B cell (primary cell): ENCODE results near the gene RAD50. TPM values are rescaled to one million over a fixed set of nuclear protein-coding genes. Genes with fewer than 3 reads are reported as not detected.

Source experiments
- ATAC-seq: fragments of 200-7000 bp; cut with Tn5 transposase; one replicate; pipeline ENCODE4 v1.10.0; 2021; ENCODE audit warnings: low read depth, mild to moderate bottlenecking, moderate number of reproducible peaks, moderate library complexity
- CTCF ChIA-PET: fragments of 350-600 bp; sonication (Branson Sonifier 250); formaldehyde crosslinking; loops from one replicate; lab custom pipeline; 2021; ENCODE audit warnings: antibody characterized with exemption, inconsistent platforms; lab: Charles Lee
- POLR2A ChIA-PET: fragments of 350-600 bp; sonication (Branson Sonifier 250); formaldehyde crosslinking; loops from one replicate; lab custom pipeline; 2021; ENCODE audit warnings: antibody characterized with exemption; lab: Charles Lee
- DNase-seq: peaks from one replicate; pipeline ENCODE4 v3.0.0; 2013
- H2AFZ ChIP-seq: 2 replicates; pipeline ENCODE4 v1.6.1; 2012; ENCODE audit warnings: mild to moderate bottlenecking, low read depth, low read length; ENCODE audit not compliant: insufficient read depth, poor library complexity, severe bottlenecking
- H3K27ac ChIP-seq, 2 donors: 1 replicate in 1 of 2; 2 replicates in 1 of 2; pipeline ENCODE4 v1.5.1; 2012 to 2013; ENCODE audit warnings: low read length in 2 of 2, mild to moderate bottlenecking in 2 of 2, moderate library complexity in 1 of 2
- H3K27me3 ChIP-seq, 4 experiments: fragments of 200-600 bp in 1 of 4; sonication (generic) in 1 of 4; replicated peaks in 1 of 4; 1 replicate in 2 of 4; 2 replicates in 2 of 4; pipeline versions ENCODE4 v1.6.1 to v1.7.0; 2013 to 2016; ENCODE audit warnings: low read length in 3 of 4, mild to moderate bottlenecking in 2 of 4, mixed read lengths in 1 of 4, moderate library complexity in 1 of 4; ENCODE audit not compliant: insufficient read depth in 4 of 4, control insufficient read depth in 3 of 4; ENCODE audit errors: control extremely low read depth in 1 of 4
- H3K36me3 ChIP-seq, 2 experiments: replicated peaks in 1 of 2; 1 replicate in 1 of 2; 2 replicates in 1 of 2; pipeline versions ENCODE4 v1.6.1 to v1.7.1; 2013; ENCODE audit warnings: low read length in 1 of 2; ENCODE audit not compliant: insufficient read depth in 2 of 2, control insufficient read depth in 1 of 2; ENCODE audit errors: control extremely low read depth in 1 of 2, extremely low read depth in 1 of 2
- H3K4me1 ChIP-seq, 2 donors: fragments of 200-600 bp in 1 of 2; sonication (generic) in 1 of 2; 1 replicate in 1 of 2; 2 replicates in 1 of 2; pipeline versions ENCODE4 v1.5.1 to v1.6.1; 2013 to 2017; ENCODE audit warnings: low read length in 2 of 2; ENCODE audit not compliant: control insufficient read depth in 2 of 2, insufficient read depth in 2 of 2
- H3K4me2 ChIP-seq: replicated peaks from 2 replicates; pipeline ENCODE3; 2012; ENCODE audit warnings: mild to moderate bottlenecking, low read depth, low read length; ENCODE audit not compliant: poor library complexity, severe bottlenecking
- H3K4me3 ChIP-seq, 5 experiments: fragments of 200-600 bp in 1 of 5; sonication (generic) in 1 of 5; 1 replicate in 3 of 5; 2 replicates in 2 of 5; pipeline versions ENCODE4 v1.5.1 to v1.7.0; 2011 to 2016; ENCODE audit warnings: low read length in 4 of 5, mild to moderate bottlenecking in 4 of 5, low read depth in 2 of 5, control low read depth in 1 of 5, moderate library complexity in 1 of 5; ENCODE audit not compliant: insufficient read depth in 1 of 5; ENCODE audit errors: control extremely low read depth in 1 of 5, extremely low read depth in 1 of 5
- H3K79me2 ChIP-seq: fragments of 200-600 bp; sonication (generic); one replicate; pipeline ENCODE4 v1.6.0; 2016; ENCODE audit warnings: low read length; ENCODE audit not compliant: control insufficient read depth, insufficient read depth
- H3K9ac ChIP-seq: fragments of 200-600 bp; sonication (generic); 2 replicates; pipeline ENCODE4 v1.6.1; 2017; ENCODE audit warnings: mild to moderate bottlenecking, low read length, moderate library complexity
- H3K9me3 ChIP-seq, 3 donors: one replicate each; pipeline versions ENCODE4 v1.6.1 to v1.7.1; 2013; ENCODE audit warnings: low read length in 2 of 3; ENCODE audit not compliant: control insufficient read depth in 2 of 3, insufficient read depth in 1 of 3; ENCODE audit errors: control extremely low read depth in 1 of 3
- H4K20me1 ChIP-seq: 2 replicates; pipeline ENCODE4 v1.6.0; 2012; ENCODE audit warnings: mild to moderate bottlenecking, low read length; ENCODE audit not compliant: insufficient read depth, control insufficient read depth, poor library complexity, severe bottlenecking
- H3K27ac Mint-ChIP-seq: one replicate; pipeline ENCODE4 v1.8.0; 2021; ENCODE audit warnings: mixed read lengths
- H3K27me3 Mint-ChIP-seq: one replicate; pipeline ENCODE4 v1.8.0; 2021; ENCODE audit warnings: mixed read lengths
- H3K4me1 Mint-ChIP-seq: one replicate; pipeline ENCODE4 v1.8.0; 2021; ENCODE audit warnings: mixed read lengths
- H3K4me3 Mint-ChIP-seq: one replicate; pipeline ENCODE4 v1.8.0; 2021; ENCODE audit warnings: mixed read lengths
- H3K9me3 Mint-ChIP-seq: one replicate; pipeline ENCODE4 v1.8.0; 2022; ENCODE audit warnings: mixed read lengths; ENCODE audit not compliant: insufficient read depth
- CTCF ChIP-seq: fragments of 200-600 bp; IDR thresholded peaks from one replicate; pipeline ENCODE4 v1.8.0; 2022; ENCODE audit warnings: antibody characterized with exemption, mild to moderate bottlenecking
- EZH2 ChIP-seq: IDR thresholded peaks from 2 replicates; pipeline ENCODE4 v1.6.1; 2012; ENCODE audit warnings: borderline replicate concordance, low read depth, mild to moderate bottlenecking, moderate library complexity, low read length; ENCODE audit not compliant: insufficient read depth, poor library complexity, severe bottlenecking
- WGBS: methylation state at CpG from one replicate; pipeline ENCODE4 v1.1.5; 2013; ENCODE audit warnings: missing lambda C conversion rate; ENCODE audit not compliant: insufficient coverage; 5-methylcytosine and 5-hydroxymethylcytosine counted together
- intact Hi-C: fragments of 100-400 bp; cut with micrococcal nuclease; formaldehyde crosslinking; loops from one replicate; pipeline ENCODE4 v1.10.0; 2022
- polyA plus RNA-seq: library from polyadenylated mRNA; depleted of rRNA; stranded (reverse); fragments of >200 nt; gene quantifications from 2 replicates; pipeline ENCODE4 v1.2.3, GENCODE V29; 2012
- total RNA-seq, 2 donors: library from RNA; stranded (reverse); fragments of 120-200 nt in 1 of 2; gene quantifications; 1 replicate in 1 of 2; 2 replicates in 1 of 2; pipeline versions ENCODE4 v1.2.3 to v1.2.4, GENCODE V29; 2013 to 2022

The RAD50 gene
- total and polyA plus RNA-seq, 2 donors (not counting 1 experiment from before 2014, with no cell fraction given) = 11.2 to 32.7 TPM

GRCh38 chr5:132659598-132660493 is 103.1 kb downstream of the RAD50 start:
- Mint-ChIP-seq H3K4me1 (peaks cover 36% of the 10 kb centered on the region), H3K27me3 (peaks cover 18% of the 10 kb centered on the region), H3K9me3 (no peaks in the 10 kb centered on the region), H3K27ac (no peak overlapping the region), H3K4me3 (no peak overlapping the region)
- intact Hi-C loops = no loop called here
- 88% methylated on average over 18 of the region's 23 CpGs for WGBS
- H3K27me3 ChIP-seq = peaks cover 0 to 31% (median 9%) of the 10 kb centered on the region in 4 experiments
- H3K4me1 ChIP-seq = peaks cover 15 to 27% of the 10 kb centered on the region in 2 donors
- H3K27ac ChIP-seq = no peak overlapping the region
- H2AFZ ChIP-seq = no peak overlapping the region
- no peaks in the 10 kb centered on the region for H3K79me2 ChIP-seq
- TF ChIP-seq CTCF (no peak), EZH2 (no peak)
- H3K9me3 ChIP-seq = peaks cover 0 to 8% (median 0%) of the 10 kb centered on the region in 3 donors
- H3K9ac ChIP-seq = no peak overlapping the region
- H3K36me3 ChIP-seq = no peaks in the 10 kb centered on the region
- no peak overlapping the region for H3K4me3 ChIP-seq
- DNase-seq (no peak), ATAC-seq (no peak)
- CTCF ChIA-PET = interaction anchor here (1.1 kb wide), 1 partner anchor 160 kb away, joined by 4 read pairs; no protein-coding TSS in a partner anchor
- no peak overlapping the region for H3K4me2 ChIP-seq
- H4K20me1 ChIP-seq = no peaks in the 10 kb centered on the region
- POLR2A ChIA-PET = no interaction called here
